ENCODE data around the gene IZUMO1. TPM values are rescaled to one million over a fixed set of nuclear protein-coding genes. Genes with fewer than 3 reads are reported as not detected.
A peak's percentile ranks its signal among the peaks of the same experiment; 100 is the strongest.

The IZUMO1 gene
- total and polyA plus RNA-seq, 9 of the 15 experiments (the other 6 are each of a cell fraction or from before 2014, with no cell fraction given): 0.14 to 2.1 (median 0.73) TPM

DNA sequence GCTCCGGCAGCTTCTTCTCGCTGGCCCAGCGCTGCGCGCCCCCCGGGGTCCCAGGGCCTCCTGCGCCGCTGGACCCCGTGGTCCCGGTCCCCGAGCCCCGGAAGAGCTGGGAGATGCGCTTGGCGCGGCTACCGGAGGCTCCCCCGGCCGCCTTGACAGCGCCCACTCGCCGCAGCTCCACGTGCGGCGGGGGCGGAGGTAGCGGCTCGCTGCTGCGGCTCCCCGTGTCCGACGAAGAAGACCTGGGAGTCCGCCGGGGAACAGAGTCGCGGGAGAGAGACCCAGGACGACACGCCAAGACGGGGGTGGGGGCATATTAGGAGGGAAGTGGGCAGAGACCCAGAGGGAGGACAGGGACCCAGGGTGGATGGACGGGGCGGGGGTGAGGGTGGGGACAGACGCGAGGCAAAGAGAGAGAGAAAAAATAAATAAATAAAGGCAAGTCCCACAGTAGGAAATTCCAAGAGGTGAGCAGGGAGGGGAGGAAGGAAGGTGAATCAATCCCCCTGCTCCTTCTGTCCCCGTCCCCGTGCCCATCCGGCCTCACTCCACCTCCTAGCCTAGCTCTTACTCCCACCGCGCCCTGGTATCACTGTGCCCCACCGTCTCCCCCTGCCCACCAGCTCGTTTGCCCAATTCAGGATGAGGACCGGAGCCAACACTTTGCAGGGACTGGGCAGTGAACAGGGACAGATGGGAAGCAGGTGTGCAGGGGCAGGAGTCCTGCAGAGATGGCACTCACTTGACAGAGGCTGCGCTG lies 7.1 kb downstream of the IZUMO1 start (continued):
- TF ChIP-seq MNT (conservative IDR thresholded peaks at IDR 0.05) (peak; percentile 79 to 84), ATF7 (IDR thresholded peaks at IDR 0.05) (no peak), POLR2G (IDR thresholded peaks at IDR 0.05; ENCODE audit: low read depth, low read length) (peak; percentile 29), KDM4B (IDR thresholded peaks at IDR 0.05; ENCODE audit: borderline replicate concordance in 2 of 2, low read depth in 1 of 2) (no peak), ZC3H4 (CRISPR knock-in tag; IDR thresholded peaks at IDR 0.05; ENCODE audit: borderline replicate concordance) (0 out of 2 replicates have a peak, but pooled peaks have one; percentile 45), HNRNPLL (IDR thresholded peaks at IDR 0.05; ENCODE audit: low read depth, low read length, poor library complexity, severe bottlenecking) (peak; percentile 14), FIP1L1 (IDR thresholded peaks at IDR 0.05; ENCODE audit: low read depth, low read length, poor library complexity, severe bottlenecking) (peak; percentile 25), ZNF398 (CRISPR knock-in tag; IDR thresholded peaks at IDR 0.05) (no peak), ZNF589 (CRISPR knock-in tag; IDR thresholded peaks at IDR 0.05; ENCODE audit: low read depth) (0 out of 2 replicates have a peak, but pooled peaks have one; percentile 0), SRSF7 (optimal IDR thresholded peaks at IDR 0.05; ENCODE audit: low read depth, low read length) (peak; percentile 66), ZBTB12 (CRISPR knock-in tag; IDR thresholded peaks at IDR 0.05) (no peak)
- TF ChIP-seq, protein P1, sequence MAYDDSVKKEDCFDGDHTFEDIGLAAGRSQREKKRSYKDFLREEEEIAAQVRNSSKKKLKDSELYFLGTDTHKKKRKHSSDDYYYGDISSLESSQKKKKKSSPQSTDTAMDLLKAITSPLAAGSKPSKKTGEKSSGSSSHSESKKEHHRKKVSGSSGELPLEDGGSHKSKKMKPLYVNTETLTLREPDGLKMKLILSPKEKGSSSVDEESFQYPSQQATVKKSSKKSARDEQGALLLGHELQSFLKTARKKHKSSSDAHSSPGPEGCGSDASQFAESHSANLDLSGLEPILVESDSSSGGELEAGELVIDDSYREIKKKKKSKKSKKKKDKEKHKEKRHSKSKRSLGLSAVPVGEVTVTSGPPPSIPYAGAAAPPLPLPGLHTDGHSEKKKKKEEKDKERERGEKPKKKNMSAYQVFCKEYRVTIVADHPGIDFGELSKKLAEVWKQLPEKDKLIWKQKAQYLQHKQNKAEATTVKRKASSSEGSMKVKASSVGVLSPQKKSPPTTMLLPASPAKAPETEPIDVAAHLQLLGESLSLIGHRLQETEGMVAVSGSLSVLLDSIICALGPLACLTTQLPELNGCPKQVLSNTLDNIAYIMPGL (CRISPR knock-in tag; IDR thresholded peaks at IDR 0.05): no peak
- TF ChIP-seq, protein P2, sequence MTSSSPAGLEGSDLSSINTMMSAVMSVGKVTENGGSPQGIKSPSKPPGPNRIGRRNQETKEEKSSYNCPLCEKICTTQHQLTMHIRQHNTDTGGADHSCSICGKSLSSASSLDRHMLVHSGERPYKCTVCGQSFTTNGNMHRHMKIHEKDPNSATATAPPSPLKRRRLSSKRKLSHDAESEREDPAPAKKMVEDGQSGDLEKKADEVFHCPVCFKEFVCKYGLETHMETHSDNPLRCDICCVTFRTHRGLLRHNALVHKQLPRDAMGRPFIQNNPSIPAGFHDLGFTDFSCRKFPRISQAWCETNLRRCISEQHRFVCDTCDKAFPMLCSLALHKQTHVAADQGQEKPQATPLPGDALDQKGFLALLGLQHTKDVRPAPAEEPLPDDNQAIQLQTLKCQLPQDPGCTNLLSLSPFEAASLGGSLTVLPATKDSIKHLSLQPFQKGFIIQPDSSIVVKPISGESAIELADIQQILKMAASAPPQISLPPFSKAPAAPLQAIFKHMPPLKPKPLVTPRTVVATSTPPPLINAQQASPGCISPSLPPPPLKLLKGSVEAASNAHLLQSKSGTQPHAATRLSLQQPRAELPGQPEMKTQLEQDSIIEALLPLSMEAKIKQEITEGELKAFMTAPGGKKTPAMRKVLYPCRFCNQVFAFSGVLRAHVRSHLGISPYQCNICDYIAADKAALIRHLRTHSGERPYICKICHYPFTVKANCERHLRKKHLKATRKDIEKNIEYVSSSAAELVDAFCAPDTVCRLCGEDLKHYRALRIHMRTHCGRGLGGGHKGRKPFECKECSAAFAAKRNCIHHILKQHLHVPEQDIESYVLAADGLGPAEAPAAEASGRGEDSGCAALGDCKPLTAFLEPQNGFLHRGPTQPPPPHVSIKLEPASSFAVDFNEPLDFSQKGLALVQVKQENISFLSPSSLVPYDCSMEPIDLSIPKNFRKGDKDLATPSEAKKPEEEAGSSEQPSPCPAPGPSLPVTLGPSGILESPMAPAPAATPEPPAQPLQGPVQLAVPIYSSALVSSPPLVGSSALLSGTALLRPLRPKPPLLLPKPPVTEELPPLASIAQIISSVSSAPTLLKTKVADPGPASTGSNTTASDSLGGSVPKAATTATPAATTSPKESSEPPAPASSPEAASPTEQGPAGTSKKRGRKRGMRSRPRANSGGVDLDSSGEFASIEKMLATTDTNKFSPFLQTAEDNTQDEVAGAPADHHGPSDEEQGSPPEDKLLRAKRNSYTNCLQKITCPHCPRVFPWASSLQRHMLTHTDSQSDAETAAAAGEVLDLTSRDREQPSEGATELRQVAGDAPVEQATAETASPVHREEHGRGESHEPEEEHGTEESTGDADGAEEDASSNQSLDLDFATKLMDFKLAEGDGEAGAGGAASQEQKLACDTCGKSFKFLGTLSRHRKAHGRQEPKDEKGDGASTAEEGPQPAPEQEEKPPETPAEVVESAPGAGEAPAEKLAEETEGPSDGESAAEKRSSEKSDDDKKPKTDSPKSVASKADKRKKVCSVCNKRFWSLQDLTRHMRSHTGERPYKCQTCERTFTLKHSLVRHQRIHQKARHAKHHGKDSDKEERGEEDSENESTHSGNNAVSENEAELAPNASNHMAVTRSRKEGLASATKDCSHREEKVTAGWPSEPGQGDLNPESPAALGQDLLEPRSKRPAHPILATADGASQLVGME (CRISPR knock-in tag; IDR thresholded peaks at IDR 0.05): 0 out of 2 replicates have a peak, but pooled peaks have one; percentile 4
